PFSK-1 (cell line): Measurements from ENCODE around the gene RNF130.

Experiments
- FOXP2 ChIP-seq: optimal IDR thresholded peaks from 2 replicates; pipeline ENCODE3; 2011; ENCODE audit warnings: borderline replicate concordance, control low read depth, inconsistent platforms; ENCODE audit not compliant: insufficient read depth; ENCODE audit errors: extremely low read length, extremely low read depth
- POLR2AphosphoS5 ChIP-seq: IDR thresholded peaks from 2 replicates; pipeline ENCODE4 v1.6.1; 2012; ENCODE audit warnings: low read depth, mild to moderate bottlenecking, control low read depth, low read length, moderate library complexity
- REST ChIP-seq, 2 experiments: IDR thresholded peaks; 2 replicates each; pipeline versions ENCODE4 v1.6.1 to v1.8.0; 2011 to 2012; ENCODE audit warnings: low read depth in 2 of 2, low read length in 2 of 2, control low read depth in 1 of 2, inconsistent platforms in 1 of 2, mild to moderate bottlenecking in 1 of 2, moderate library complexity in 1 of 2; ENCODE audit not compliant: insufficient read depth in 1 of 2
- SIN3A ChIP-seq: IDR thresholded peaks from 2 replicates; pipeline ENCODE4 v1.6.1; 2012; ENCODE audit warnings: mild to moderate bottlenecking, low read length, moderate library complexity, borderline replicate concordance; ENCODE audit not compliant: insufficient read depth
- TAF1 ChIP-seq: IDR thresholded peaks from 2 replicates; pipeline ENCODE4 v1.6.1; 2012; ENCODE audit warnings: low read length, control low read depth, borderline replicate concordance; ENCODE audit not compliant: insufficient read depth

Gene RNF130

GRCh38 chr5:179927824-179928223 is 143.7 kb downstream of the RNF130 start:
- no peak for TF ChIP-seq REST (IDR thresholded peaks at IDR 0.05; ENCODE audit: insufficient read depth in 1 of 2, low read depth in 2 of 2, low read length in 2 of 2)
- no peak for TF ChIP-seq TAF1
- no peak for TF ChIP-seq SIN3A
- TF ChIP-seq FOXP2, result no peak
- TF ChIP-seq POLR2AphosphoS5, result no peak

- TF ChIP-seq POLR2AphosphoS5 (no peak), TAF1 (no peak), SIN3A (no peak), FOXP2 (no peak), REST (IDR thresholded peaks at IDR 0.05; ENCODE audit: insufficient read depth in 1 of 2, low read depth in 2 of 2, low read length in 2 of 2) (no peak)
These were observed 144.9 kb downstream of the RNF130 start for GRCh38 chr5:179926657-179927056.

GRCh38 chr5:179923436-179923835 is 148.1 kb downstream of the RNF130 start:
- TF ChIP-seq TAF1, result no peak
- no peak for TF ChIP-seq POLR2AphosphoS5
- TF ChIP-seq FOXP2, result no peak
- TF ChIP-seq SIN3A, result no peak
- TF ChIP-seq REST (IDR thresholded peaks at IDR 0.05; ENCODE audit: insufficient read depth in 1 of 2, low read depth in 2 of 2, low read length in 2 of 2), result no peak

GRCh38 chr5:179920175-179920574 is 151.4 kb downstream of the RNF130 start:
- TF ChIP-seq SIN3A (no peak), TAF1 (no peak), POLR2AphosphoS5 (no peak), REST (IDR thresholded peaks at IDR 0.05; ENCODE audit: insufficient read depth in 1 of 2, low read depth in 2 of 2, low read length in 2 of 2) (no peak), FOXP2 (no peak)

- TF ChIP-seq TAF1, result no peak
- TF ChIP-seq POLR2AphosphoS5, result no peak
These were observed 152.0 kb downstream of the RNF130 start for GRCh38 chr5:179919487-179920060.
